Measurements from ENCODE around the gene TMEM259.

GRCh38 chr19:1046117-1046626 lies 25.2 kb upstream of the TMEM259 start:
- TF ChIP-seq CTCF (IDR thresholded peaks at IDR 0.05; ENCODE audit: insufficient read depth, low read length) (no peak), REST (IDR thresholded peaks at IDR 0.05; ENCODE audit: insufficient replicate concordance, low read depth) (no peak), GABPA (IDR thresholded peaks at IDR 0.05; ENCODE audit: low read depth) (no peak)
